ENCODE results near the gene WAC. TPM values are rescaled to one million over a fixed set of nuclear protein-coding genes. Genes with fewer than 3 reads are reported as not detected.

The WAC gene
- total and polyA plus RNA-seq, 2 experiments from 2014 or later, result 59.4 to 116 TPM

- Histone ChIP-seq H4K20me1 (replicated peaks; ENCODE audit: insufficient read depth) (no peaks in the 10 kb centered on the region), H3K4me2 (no peak overlapping the region), H3K79me2 (replicated peaks; ENCODE audit: insufficient read depth) (no peaks in the 10 kb centered on the region), H3K27ac (ENCODE audit: low read depth) (no peak overlapping the region), H3K27me3 (ENCODE audit: insufficient read depth) (no peaks in the 10 kb centered on the region), H3K4me3 (no peak overlapping the region), H3F3A (replicated peaks; ENCODE audit: low read depth) (no peaks in the 10 kb centered on the region), H3K4me1 (ENCODE audit: insufficient read depth) (no peaks in the 10 kb centered on the region), H3K9me2 (ENCODE audit: insufficient read depth) (peaks cover 4% of the 10 kb centered on the region; the same call in 1 of the 2 replicates), H2AFZ (peak overlapping the region; percentile 10; the same call in 1 of the 2 replicates), H3K36me3 (ENCODE audit: insufficient read depth) (no peaks in the 10 kb centered on the region)
- Mint-ChIP-seq H3K9me3 (no peaks in the 10 kb centered on the region), H3K27me3 (ENCODE audit: insufficient read depth, low read depth, poor library complexity) (peaks cover 13% of the 10 kb centered on the region), H3K4me1 (peaks cover 4% of the 10 kb centered on the region; the same call in 2 of the 3 replicates), H3K27ac (no peak overlapping the region; the same call in 1 of the 2 replicates), H3K36me3 (ENCODE audit: low read depth) (no peaks in the 10 kb centered on the region), H3K4me3 (no peak overlapping the region)
- no peak for ATAC-seq
- no peak for TF ChIP-seq POLR2AphosphoS5 (IDR thresholded peaks at IDR 0.05; ENCODE audit: low read depth)
- no peak for TF ChIP-seq REST (IDR thresholded peaks at IDR 0.05; ENCODE audit: unreplicated experiment)
- TF ChIP-seq STAT1 (IDR thresholded peaks at IDR 0.05; ENCODE audit: unreplicated experiment), result no peak
- no peak for TF ChIP-seq EZH2 (IDR thresholded peaks at IDR 0.05; ENCODE audit: low read depth, unreplicated experiment)
- TF ChIP-seq ZNF114 (CRISPR knock-in tag; IDR thresholded peaks at IDR 0.05), result no peak
- TF ChIP-seq ZNF462 (CRISPR knock-in tag; IDR thresholded peaks at IDR 0.05), result no peak
- TF ChIP-seq ETS1 (IDR thresholded peaks at IDR 0.05), result no peak
- no peak for TF ChIP-seq CREB1 (CRISPR knock-in tag; IDR thresholded peaks at IDR 0.05; ENCODE audit: low read depth)
- no peak for TF ChIP-seq ZNF331 (CRISPR knock-in tag; IDR thresholded peaks at IDR 0.05; ENCODE audit: low read depth)
- TF ChIP-seq CTCF (conservative IDR thresholded peaks at IDR 0.05; ENCODE audit: low read depth in 2 of 2), result no peak
- no peak for TF ChIP-seq JUNB (IDR thresholded peaks at IDR 0.05; ENCODE audit: unreplicated experiment)
- TF ChIP-seq EZH2phosphoT487 (IDR thresholded peaks at IDR 0.05; ENCODE audit: unreplicated experiment), result no peak
- TF ChIP-seq NANOG (IDR thresholded peaks at IDR 0.05; ENCODE audit: borderline replicate concordance), result no peak
- DNase-seq (ENCODE audit: low spot score), result no peak
Measured at GRCh38 chr10:28632584-28632945, 99.6 kb downstream of the WAC start.
